GM19240 (cell line): ENCODE measurements around the gene F11.
"Not testable (repeated sequence)": the region's sequence is repeated elsewhere in the genome, so short reads cannot be mapped to it uniquely, and the experiment has no call there.

Experiments used
- DNase-seq: peaks from one replicate; pipeline ENCODE4 v3.0.0; 2011; ENCODE audit warnings: low spot score; ENCODE audit not compliant: insufficient read length

The F11 gene

DNA sequence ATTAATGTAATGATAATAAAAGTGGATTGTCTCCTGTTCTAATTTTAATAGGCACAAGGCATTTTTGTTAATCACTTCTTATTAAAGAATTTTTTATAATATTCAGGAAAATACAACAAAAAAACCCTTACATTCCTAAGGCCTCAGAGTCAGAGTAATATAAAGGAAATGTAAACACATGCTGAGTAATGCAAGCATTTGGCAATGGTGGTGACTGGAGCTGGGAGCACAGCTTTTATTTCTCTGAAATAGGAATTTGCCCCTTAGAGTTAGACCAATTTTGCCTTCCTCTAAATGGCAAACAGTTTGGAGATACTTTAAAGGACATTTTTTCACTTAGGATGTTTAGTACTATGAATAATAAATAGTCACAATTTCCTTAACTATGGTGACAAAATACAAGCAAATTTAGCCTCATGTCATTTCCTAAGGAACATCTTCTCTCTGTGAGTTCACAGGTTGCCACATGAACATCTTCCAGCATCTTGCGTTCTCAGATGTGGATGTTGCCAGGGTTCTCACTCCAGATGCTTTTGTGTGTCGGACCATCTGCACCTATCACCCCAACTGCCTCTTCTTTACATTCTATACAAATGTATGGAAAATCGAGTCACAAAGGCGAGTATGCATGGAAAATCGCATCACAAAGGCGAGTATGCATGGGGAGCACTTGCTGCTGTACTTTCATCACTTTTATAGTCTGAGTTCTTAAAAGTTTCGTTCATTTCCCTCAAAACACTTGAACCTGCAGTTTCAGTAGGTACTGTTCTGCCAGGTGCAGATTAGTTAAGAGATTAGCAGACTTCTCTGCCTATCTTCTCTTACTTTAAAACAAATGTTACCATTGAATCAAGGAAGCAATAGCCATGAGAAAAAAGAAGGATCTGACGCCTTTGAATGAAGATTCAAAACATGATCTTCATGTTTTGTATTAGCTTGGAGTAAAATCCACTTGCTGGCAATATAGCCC is 15.9 kb upstream of the F11 start:
- no peak for DNase-seq

DNA sequence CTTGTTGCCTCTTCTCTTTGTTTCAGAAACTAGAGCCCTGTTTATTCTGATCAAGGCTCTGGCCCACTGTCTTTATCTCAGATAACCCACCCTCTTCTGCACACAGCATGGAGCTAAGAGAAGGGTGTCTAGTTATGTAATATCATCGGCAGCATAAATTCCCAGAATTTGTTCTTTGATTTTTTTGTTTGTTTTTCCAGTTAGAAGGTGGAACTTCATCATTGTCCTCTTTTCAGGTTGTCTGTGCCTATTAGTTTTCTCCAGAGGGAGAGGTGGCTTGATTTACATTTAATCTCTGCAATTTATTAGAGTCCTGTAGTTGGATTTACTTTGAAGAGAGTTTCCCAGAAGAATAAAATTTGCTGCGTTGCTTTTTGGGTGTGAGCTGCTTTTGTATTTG is 15.2 kb upstream of the F11 start:
- no peak for DNase-seq

DNA sequence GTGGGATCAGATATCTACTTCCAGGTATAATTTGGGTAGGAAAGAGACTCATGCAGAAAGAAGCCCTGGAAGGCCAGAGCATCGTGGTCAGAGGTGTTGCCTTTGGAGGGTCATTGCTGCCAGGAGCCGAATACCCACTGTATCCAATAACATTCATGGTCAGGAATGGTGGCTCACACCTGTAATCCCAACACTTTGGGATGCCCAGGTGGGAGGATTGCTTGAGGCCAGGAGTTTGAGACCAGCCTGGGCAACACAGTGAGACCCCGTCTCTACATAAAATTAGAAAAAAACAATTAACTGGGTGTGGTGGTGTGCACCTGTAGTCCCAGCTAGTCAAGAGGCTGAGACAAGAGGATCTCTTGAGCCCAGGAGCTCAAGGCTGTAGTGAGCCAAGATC is 10.9 kb upstream of the F11 start:
- no peak for DNase-seq

DNA sequence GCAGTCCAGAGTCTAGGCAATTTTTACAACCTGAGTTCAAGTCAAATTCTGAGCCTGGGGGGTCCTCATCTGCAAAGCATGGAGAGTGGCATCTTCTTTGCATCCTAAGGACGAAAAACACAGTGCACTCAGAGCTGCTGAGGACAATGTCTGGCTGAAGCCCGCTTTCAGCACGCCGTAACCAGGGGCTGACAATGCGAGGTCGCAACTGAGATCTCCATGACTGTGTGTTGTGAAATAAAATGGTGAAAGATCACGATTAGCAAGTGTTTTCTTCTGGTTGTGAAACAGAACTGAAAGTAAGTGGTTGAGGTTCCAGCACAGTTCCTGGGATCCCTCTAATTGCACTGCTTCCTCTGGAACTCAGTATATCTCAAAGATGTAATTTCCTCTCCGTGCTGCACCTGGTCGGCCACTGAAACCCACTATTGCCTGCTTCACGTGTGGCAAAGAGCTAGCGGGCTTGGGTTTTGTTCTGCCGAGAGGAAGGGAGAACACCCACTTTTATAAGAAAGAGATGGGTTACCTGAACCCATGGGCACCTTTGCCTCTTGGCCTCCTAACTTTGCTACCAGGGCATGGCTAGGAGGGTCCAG is 7.7 kb upstream of the F11 start:
- DNase-seq, result no peak

DNA sequence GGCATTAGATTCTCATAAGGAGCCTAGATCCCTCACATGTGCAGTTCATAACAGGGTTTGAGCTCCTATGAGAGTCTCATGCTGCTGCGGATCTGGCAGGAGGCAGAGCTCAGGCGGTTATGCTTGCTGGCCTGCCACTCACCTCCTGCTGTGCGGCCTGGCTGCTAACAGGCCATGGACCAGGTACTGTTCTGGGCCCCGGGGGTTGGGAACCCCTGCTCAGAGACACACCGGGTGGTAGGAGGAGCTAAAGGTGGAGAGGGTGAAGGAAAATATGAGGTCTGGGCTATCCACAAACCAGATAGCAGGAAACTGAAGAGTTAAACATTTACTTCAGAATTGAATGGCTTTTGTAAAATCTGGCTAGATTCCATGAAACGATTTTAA is 5.9 kb upstream of the F11 start:
- no peak for DNase-seq

DNA sequence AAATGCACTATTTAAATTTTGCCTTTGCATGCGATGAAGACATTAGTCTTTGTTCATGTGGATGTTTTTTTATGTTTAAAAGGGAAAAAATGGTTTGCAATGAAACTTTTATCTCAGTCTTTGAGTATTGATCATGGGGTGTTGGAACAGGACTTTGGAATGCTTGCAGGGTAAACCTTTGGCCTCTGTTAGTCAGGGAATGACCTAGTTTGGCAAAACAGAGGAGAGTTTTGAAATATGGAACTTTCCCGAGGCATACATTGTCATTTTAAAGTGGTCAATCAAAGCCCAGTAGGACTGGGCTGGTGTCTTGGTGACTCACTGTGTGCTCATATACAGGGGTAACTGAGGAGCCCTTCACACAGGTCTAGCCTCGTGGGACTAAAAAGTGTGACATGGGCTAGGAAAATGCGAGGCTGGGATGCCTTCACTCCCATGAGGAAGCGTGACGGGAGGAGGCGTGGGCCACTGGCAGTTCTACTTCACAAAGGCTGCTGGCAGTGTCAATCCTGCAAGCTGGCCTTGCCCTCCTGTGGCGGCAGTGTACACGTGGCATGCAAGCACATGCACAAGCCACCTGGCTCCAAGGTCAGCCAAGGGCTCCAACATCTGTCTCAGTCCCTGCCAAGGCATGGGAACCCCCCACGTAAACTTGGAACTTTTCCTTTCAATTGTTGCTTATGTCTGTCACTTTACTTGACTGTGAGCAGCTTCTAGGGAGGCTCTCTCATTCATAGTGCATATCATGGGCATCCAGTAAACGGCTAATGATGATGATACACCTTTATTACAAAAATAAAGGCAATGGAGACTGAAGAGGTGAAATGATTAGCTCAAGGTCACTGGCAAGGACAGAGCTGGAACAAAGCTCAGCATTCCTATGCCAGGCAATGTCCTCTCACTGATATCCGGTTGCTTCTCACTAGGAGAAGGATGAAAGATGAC is 5.2 kb upstream of the F11 start:
- no peak for DNase-seq

DNA sequence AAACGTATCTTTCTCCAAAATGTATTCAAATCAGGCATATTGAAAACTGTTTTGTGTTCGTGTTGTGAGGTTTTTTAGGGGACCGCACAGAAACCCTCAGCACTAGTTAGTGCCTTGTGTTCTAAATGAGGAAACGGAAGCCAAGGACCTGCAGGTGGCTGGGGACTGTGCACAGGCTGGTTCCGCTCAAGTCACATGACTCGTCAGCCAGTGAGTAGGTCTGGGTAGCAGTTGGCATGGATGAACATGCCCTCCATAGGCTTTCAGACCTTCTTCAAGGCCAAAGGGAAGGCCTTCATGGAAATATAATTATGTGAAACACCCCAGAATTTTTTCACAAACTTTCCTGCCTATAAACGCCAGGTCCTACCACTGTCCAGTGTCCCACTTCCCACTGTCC is 1.3 kb upstream of the F11 start:
- DNase-seq, result no peak

DNA sequence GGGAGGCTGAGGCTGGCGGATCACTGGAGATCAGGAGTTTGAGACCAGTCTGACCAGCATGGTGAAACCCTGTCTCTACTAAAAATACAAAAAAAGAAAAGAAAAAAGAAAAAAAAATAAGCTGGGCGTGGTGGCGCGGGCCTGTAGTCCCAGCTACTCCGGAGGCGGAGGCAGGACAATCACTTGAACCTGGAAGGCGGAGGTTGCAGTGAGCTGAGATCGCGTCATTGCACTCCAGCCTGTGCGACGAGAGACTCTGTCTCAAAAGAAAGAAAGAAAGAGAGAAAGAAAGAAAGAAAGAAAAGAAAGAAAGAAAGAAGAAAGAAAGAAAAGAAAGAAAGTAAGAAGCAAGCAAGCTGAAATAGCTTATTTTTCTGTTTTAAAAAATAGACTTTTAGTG is 739 bp upstream of the F11 start:
- DNase-seq, result not testable (repeated sequence)

DNA sequence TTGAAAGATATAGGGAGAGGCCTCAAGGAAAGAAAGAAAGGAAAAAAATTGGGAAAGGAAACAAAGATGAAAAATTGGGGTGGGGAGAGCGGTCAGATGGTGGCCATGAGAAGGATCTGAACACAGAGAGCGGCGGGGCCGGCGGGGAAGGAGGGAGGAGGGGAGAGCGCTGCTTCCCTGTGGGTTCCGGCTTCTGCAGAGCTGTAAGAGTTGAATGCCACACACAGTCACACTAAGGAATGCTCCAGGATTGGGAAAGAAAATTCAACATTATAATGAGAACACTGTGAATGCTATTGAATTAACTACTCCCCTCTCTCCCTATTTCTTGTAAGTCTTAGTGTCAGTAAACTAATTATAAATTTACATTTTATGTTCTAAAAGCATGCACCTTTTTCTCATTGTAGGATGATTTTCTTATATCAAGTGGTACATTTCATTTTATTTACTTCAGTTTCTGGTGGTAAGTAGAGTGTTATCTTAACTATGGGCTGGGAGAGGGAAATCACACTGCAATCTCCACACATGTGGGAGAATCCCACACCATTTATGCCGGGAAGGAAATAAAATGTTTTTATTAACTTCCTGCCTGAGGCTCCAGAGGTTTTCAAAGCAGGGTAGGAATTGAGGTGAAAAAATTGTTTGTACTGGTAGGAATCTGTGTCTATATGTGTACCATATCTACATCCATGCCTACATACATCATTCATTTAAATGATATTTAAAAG is 904 bp downstream of the F11 start:
- no peak for DNase-seq

DNA sequence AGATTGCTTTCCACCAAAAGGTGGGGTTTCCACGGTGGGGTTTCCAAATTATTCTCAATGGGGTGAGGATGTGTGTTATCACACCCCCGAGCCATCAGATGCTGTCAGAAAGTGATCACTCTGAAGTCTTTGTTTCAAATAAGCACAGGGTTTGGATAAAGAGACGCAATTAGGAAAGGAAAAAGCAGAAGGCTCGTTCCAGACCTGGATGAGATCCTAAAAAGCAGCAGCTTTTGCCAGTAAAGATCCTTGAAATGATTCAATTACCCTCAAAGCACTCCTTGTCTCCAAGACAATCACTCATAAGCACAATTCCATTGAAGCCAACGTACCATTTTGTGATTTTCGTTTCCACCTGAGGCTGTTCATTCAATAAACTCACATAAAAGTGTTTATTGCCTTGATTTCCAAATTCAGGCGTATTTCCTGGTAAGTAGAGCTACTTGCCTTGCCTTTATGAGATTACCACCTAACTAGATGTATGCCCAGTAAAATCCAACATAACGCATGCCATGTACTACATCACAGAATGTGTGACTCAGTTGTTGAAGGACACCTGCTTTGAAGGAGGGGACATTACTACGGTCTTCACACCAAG is 5.2 kb downstream of the F11 start:
- DNase-seq, result no peak

DNA sequence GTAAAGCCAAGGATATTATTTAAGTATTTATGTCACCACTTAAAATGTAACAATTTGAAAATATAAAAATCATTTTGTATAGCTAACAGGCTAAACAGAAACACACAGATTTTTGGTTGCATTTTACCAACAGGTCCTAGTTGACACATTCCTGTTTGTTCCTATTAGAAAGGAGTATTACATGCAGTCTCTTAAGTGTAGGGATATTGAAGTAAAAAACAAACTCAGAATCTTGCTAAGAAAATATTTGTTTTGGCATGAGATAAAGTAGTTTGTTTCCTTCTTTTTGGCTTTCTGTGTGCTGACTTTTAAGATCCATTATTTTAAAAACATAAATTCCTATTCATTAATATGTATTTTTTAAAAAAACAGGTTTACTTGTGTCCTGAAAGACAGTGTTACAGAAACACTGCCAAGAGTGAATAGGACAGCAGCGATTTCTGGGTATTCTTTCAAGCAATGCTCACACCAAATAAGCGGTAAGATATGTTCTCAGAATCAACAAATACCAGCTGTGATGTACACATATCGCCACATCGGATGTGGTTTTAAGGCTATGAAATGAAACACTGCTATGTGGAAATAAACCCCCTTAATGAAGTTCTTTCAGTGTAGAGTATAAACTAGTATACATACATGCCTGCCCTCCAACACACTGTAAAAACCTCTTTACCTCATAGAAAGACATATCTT is 6.9 kb downstream of the F11 start:
- DNase-seq, result no peak

DNA sequence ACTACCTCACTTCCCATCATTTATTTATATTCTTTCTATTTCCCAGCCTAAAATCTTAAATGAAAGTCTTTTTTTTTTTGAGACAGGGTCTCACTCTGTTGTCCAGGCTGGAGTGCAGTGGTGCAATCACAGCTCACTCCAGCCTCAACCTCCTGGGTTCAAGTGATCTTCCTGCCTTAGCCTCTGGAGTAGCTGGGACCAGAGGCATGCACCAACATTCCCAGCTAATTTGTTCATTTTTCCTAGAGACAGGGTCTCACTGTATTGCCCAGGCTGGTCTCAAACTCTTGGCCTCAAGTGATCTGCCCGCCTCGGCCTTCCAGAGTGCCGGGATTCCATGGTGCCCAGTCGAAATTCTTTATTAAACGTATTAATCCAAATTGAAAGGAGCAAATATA is 7.4 kb downstream of the F11 start:
- DNase-seq, result not testable (repeated sequence)

DNA sequence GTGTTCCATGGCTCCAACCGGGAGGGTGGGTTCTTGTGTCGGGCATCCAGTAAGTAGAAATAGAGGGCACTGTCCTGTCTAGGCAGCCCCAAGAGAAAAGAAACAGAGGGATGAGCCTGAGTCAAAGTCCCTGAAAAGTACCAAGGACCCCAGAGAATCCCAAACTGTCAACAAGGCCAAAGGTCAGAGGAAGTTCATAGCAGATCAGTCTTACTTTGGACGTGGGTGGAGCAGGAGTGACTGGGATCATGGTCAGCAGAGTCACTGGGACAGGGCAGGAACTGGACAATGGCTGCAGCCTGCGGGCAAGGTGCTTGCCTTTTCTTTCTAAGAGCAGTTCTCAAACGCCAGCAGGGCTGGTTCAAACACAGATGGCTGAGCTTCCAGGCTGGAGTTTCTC is 17.3 kb downstream of the F11 start:
- no peak for DNase-seq

DNA sequence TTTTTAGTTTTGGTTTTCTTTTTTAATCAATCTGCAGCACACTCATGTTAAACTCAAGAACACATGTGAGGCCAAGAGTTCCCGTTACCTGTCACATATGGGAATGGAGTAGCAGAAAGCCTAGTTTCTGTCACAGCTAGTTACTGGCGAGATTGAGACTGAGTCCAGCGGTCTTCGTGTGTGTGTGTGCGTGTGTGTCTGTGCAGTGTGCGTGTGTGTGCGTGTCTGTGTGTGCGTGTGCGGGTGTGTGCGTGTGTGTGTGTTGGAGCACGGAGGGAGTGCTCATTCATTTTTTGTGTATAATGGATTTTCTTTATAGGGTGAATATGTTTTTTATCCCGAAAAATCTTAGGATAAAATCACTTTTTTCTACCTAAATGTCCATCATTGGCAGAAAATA is 19.2 kb downstream of the F11 start:
- no peak for DNase-seq

DNA sequence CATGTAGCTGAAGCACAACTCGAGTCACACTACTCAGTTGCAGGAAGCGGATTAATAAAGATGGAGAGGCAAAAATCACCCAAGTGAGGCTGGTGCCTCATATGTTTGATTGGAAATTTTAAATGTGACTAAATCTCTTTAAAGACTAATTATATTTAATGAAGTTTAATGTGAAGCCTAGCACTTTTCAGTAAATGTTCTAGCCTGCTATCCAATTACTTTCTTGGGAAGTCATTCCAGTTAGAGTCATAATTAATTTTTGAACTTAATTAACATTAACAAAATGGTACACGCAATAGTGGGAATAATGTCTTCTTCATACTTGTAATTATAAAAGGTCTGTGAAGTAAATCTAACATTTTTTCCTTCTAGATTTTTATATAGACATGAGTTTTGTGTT is 20.6 kb downstream of the F11 start:
- no peak for DNase-seq

DNA sequence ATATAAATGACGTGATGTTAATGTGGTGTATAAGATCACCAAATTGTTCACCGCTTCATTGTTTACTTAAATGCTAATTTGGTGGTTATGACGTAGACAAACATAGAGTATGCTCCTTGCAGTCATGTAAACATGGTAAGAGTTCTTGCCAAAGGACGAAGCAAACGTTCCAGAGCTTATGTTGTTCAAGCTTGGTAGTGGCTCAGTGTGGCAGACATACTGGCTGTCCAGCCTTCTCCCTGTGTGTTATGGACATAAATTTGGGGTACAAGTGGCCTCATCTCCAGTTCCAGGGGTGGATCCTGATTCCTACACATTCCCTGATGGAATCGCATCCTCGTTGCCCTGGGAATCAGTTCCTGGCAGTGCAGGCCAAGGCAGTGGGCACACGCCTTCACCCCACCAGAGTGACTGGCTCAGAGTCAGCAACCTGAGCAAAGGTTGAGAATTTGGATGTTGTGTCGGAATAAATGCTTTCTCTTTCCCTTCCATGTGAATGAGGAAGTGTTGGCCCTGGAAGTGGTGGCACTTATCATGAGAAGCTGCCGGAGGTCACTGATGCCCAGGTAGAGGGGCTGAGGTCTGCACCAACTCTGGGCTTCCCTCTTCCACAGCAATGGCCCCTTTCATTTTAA is 25.4 kb downstream of the F11 start:
- DNase-seq, result no peak

DNA sequence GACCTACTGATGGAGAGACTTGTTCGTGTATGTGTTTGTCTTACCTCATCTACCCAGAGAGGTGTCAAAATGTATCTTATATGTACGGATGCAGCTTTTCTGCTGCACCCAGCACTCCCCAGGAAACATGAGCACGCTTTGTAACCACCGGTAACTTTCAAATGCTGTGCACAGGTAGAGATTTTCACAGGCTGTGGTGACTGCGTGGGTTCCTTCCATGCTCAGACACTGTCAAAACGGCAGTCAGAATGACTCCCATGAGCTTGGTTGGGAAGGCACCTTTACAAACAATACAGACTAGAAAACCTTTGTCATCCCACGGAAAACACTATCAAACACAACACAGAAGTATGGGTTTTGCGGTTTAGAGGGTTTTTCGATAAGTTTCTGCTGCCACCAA is 28.2 kb downstream of the F11 start:
- no peak for DNase-seq

DNA sequence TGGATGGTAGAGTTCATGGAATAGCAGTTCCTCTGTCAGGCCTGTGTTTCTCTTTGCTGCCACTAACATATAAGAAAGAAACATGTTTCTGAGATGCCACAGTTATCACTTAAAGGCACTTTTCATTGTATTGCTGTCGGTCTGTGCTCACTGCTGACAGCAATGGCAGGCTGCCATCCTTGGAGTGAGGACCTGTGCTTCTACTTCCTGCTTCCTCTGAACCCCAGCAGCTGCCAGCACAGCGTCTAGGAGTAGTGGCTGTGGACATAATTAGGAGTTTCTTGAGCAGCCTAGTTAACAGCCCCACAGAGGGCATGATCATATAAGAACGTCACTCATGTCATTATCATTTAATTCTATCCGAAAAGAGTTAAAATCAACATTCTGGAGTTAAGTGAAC is 30.5 kb downstream of the F11 start:
- no peak for DNase-seq

DNA sequence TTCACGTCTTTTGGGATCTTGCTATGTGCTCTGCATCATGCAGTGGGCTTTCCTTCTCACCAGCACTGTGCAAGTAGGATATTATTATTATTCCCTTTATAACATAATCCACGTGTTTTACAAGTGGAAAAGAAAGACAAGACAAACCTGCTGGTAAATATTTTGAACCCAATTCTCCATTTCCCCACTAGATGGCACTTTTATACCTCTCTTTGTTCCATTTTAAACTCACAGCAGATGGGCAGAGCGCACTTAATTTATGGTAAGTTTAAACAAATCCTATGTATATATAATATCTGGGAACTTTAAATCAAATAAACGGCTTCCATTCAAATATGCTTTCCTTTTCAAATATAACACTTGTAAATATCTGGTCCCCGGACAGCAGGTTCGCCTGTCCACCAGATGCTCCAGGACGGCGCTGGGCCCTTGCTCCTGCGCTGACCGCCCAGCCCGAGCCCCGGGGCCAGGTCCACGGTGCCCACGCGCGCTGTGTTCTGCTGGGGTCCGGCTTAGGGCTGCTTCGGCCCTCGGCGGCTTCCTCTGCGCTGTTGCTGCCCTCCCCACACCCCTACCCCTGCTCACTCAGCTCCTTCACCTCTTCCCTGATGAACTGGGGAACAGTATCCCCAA is 31.1 kb downstream of the F11 start:
- DNase-seq, result peak; percentile 5
